ENCODE results near the gene SPTBN4.

DNA sequence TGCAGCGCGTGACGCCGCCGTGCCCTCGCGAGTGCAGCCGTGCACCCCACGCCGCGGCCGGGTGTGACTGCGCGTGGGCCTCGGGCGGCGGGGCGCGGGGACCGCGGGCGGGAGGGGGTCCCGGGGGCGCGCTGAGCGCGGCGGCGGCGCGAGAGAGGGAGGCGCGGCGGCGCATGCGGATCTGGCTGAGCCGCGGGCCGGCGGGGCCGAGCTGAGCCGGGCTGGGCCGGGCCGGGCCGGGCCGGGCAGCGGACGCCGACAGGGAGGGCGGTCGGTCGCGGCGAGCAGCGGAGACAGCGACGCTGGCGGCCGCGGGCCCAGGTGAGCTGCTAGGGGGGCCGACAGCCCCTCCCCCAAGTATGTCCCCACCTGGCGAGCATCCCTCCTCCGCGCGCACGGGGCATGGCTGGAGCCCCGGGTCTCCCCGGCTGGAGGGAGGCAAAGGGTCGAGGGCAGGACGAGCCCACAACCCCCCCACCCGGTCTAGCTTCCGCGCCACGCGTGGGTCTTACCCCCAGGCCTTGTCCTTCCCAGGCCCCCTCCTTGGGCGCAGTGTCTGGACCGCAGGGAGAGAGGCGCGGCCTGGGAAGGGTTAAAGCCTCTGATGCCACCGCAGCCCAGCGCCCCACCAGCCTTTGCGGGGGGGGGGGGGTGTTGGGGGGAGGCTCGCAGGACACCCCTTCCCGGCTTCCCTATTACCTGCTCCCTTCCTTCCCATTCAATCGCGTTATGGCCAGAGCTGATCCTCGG is at the start of gene SPTBN4:
- TF ChIP-seq MAZ (IDR thresholded peaks at IDR 0.05; ENCODE audit: borderline replicate concordance, low read depth, low read length) (no peak), RCOR1 (IDR thresholded peaks at IDR 0.05; ENCODE audit: insufficient replicate concordance, low read length) (no peak), NFE2L2 (IDR thresholded peaks at IDR 0.05; ENCODE audit: low read depth, low read length) (no peak), RAD21 (IDR thresholded peaks at IDR 0.05; ENCODE audit: low read length) (no peak), MAFK (IDR thresholded peaks at IDR 0.05; ENCODE audit: low read depth, low read length) (no peak), BHLHE40 (IDR thresholded peaks at IDR 0.05; ENCODE audit: low read depth, low read length) (no peak), POLR2A (IDR thresholded peaks at IDR 0.05; ENCODE audit: low read depth, low read length) (no peak)
- TF ChIP-seq, protein P1, sequence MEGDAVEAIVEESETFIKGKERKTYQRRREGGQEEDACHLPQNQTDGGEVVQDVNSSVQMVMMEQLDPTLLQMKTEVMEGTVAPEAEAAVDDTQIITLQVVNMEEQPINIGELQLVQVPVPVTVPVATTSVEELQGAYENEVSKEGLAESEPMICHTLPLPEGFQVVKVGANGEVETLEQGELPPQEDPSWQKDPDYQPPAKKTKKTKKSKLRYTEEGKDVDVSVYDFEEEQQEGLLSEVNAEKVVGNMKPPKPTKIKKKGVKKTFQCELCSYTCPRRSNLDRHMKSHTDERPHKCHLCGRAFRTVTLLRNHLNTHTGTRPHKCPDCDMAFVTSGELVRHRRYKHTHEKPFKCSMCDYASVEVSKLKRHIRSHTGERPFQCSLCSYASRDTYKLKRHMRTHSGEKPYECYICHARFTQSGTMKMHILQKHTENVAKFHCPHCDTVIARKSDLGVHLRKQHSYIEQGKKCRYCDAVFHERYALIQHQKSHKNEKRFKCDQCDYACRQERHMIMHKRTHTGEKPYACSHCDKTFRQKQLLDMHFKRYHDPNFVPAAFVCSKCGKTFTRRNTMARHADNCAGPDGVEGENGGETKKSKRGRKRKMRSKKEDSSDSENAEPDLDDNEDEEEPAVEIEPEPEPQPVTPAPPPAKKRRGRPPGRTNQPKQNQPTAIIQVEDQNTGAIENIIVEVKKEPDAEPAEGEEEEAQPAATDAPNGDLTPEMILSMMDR (conservative IDR thresholded peaks at IDR 0.05; ENCODE audit: low read depth, low read length), result no peak
